GM23248 (cell line): ENCODE results near the gene TUBB2A. TPM values are rescaled to one million over a fixed set of nuclear protein-coding genes. Genes with fewer than 3 reads are reported as not detected.

ENCODE experiments used
- DNase-seq: peaks from one replicate; pipeline ENCODE4 v3.0.0-alpha.2; 2015
- H2AFZ ChIP-seq: fragments of 200-600 bp; sonication (generic); 2 replicates; pipeline ENCODE4 v1.6.1; 2016; ENCODE audit warnings: antibody characterized with exemption
- H3F3A ChIP-seq: fragments of 200-600 bp; sonication (generic); 2 replicates; pipeline ENCODE4 v1.6.1; 2016; ENCODE audit warnings: mild to moderate bottlenecking, antibody characterized with exemption, mixed run types; ENCODE audit not compliant: insufficient read depth
- H3K27ac ChIP-seq: fragments of 200-600 bp; sonication (generic); 2 replicates; pipeline ENCODE4 v1.5.1; 2016; ENCODE audit warnings: mild to moderate bottlenecking
- H3K27me3 ChIP-seq: fragments of 200-600 bp; sonication (generic); replicated peaks from 2 replicates; pipeline ENCODE4 v1.6.1; 2016; ENCODE audit warnings: mild to moderate bottlenecking; ENCODE audit not compliant: insufficient read depth
- H3K36me3 ChIP-seq: fragments of 200-600 bp; sonication (generic); 2 replicates; pipeline ENCODE4 v1.6.1; 2016; ENCODE audit warnings: low read depth, mild to moderate bottlenecking
- H3K4me1 ChIP-seq: fragments of 200-600 bp; sonication (generic); 2 replicates; pipeline ENCODE4 v1.6.1; 2016; ENCODE audit warnings: mild to moderate bottlenecking; ENCODE audit not compliant: insufficient read depth
- H3K4me2 ChIP-seq: fragments of 200-600 bp; sonication (generic); one replicate; pipeline ENCODE4 v1.6.1; 2016; ENCODE audit warnings: mild to moderate bottlenecking; ENCODE audit not compliant: unreplicated experiment
- H3K4me3 ChIP-seq: fragments of 200-600 bp; sonication (generic); 2 replicates; pipeline ENCODE4 v1.5.1; 2016; ENCODE audit warnings: mild to moderate bottlenecking
- H3K79me2 ChIP-seq: fragments of 200-600 bp; sonication (generic); 2 replicates; pipeline ENCODE4 v1.6.1; 2016; ENCODE audit warnings: mild to moderate bottlenecking; ENCODE audit not compliant: insufficient read depth
- H3K9ac ChIP-seq: fragments of 200-600 bp; sonication (generic); 2 replicates; pipeline ENCODE4 v1.6.1; 2016; ENCODE audit warnings: mild to moderate bottlenecking
- H3K9me2 ChIP-seq: fragments of 200-600 bp; sonication (generic); 2 replicates; pipeline ENCODE4 v1.6.1; 2016; ENCODE audit warnings: mixed run types, mild to moderate bottlenecking, moderate library complexity; ENCODE audit not compliant: insufficient read depth
- H3K9me3 ChIP-seq: fragments of 200-600 bp; sonication (generic); one replicate; pipeline ENCODE4 v1.6.1; 2017; ENCODE audit warnings: low read depth
- H4K20me1 ChIP-seq: fragments of 200-600 bp; sonication (generic); 2 replicates; pipeline ENCODE4 v1.6.0; 2016; ENCODE audit not compliant: insufficient read depth
- EZH2 ChIP-seq: fragments of 200-600 bp; sonication (generic); IDR thresholded peaks from 2 replicates; pipeline ENCODE4 v1.6.1; 2018; ENCODE audit warnings: antibody characterized with exemption, mild to moderate bottlenecking; ENCODE audit not compliant: insufficient read depth, poor library complexity, severe bottlenecking
- EZH2phosphoT487 ChIP-seq: fragments of 200-600 bp; sonication (generic); IDR thresholded peaks from 2 replicates; pipeline ENCODE4 v1.6.1; 2018; ENCODE audit warnings: antibody characterized with exemption, moderate library complexity, mild to moderate bottlenecking, low read depth; ENCODE audit not compliant: insufficient read depth
- WGBS, 2 experiments: methylation state at CpG; one replicate each; pipeline ENCODE4 v1.1.6; 2015 to 2017; ENCODE audit warnings: low lambda C conversion rate in 2 of 2, low coverage in 1 of 2; ENCODE audit errors: missing lambda C conversion rate in 2 of 2; 5-methylcytosine and 5-hydroxymethylcytosine counted together
- in situ Hi-C: fragments of 300-500 bp; cut with MboI; formaldehyde crosslinking; loops from 2 replicates; pipeline ENCODE4 v1.15.0; 2020
- polyA plus RNA-seq: library from polyadenylated mRNA; unstranded; fragments of >200 nt; fragmentation: Nextera tagmentation; extraction: Ambion mirVana; gene quantifications from 2 replicates; pipeline ENCODE4 v1.2.1, GENCODE V29; 2016
- total RNA-seq: library from RNA; depleted of rRNA; stranded (reverse); fragments of >200 nt; shearing (Covaris generic); gene quantifications from 2 replicates; pipeline ENCODE4 v1.2.3, GENCODE V29; 2014

TUBB2A gene
- total and polyA plus RNA-seq, 2 experiments from 2014 or later = 163 to 190 TPM

GRCh38 chr6:3120765-3121089, 36.6 kb downstream of the TUBB2A start:
- no peak for DNase-seq
- H3K79me2 ChIP-seq = no peaks in the 10 kb centered on the region
- peaks cover 23% of the 10 kb centered on the region for H3F3A ChIP-seq
- no peak overlapping the region for H3K4me2 ChIP-seq
- no peaks in the 10 kb centered on the region for H3K27me3 ChIP-seq
- no peaks in the 10 kb centered on the region for H3K9me3 ChIP-seq
- TF ChIP-seq EZH2 = no peak
- no peak for TF ChIP-seq EZH2phosphoT487
- H3K36me3 ChIP-seq = no peaks in the 10 kb centered on the region
- peaks cover 5% of the 10 kb centered on the region; the same call in 1 of the 2 replicates for H3K4me1 ChIP-seq
- H2AFZ ChIP-seq = no peak overlapping the region
- H3K9me2 ChIP-seq = no peaks in the 10 kb centered on the region
- H4K20me1 ChIP-seq = no peaks in the 10 kb centered on the region
- no peak overlapping the region for H3K4me3 ChIP-seq
- 96 to 98% methylated on average over 5 of the region's 5 CpGs for WGBS, 2 experiments
- in situ Hi-C loops = loop anchor here (5.0 kb wide), 1 partner anchor 132 kb away; no protein-coding TSS in a partner anchor
- H3K27ac ChIP-seq = no peak overlapping the region
- H3K9ac ChIP-seq = no peak overlapping the region

GRCh38 chr6:3119040-3119723, 38.2 kb downstream of the TUBB2A start:
- WGBS, 2 experiments = 26% methylated on average over 18 of the region's 19 CpGs
- peak; percentile 67 for DNase-seq
- H3K27ac ChIP-seq = peak overlapping the region; percentile 88
- H3K36me3 ChIP-seq = 0 out of 2 replicates have a peak, but pooled peaks cover 3% of the 10 kb centered on the region
- no peaks in the 10 kb centered on the region for H3K9me3 ChIP-seq
- H3K4me3 ChIP-seq = peak overlapping the region; percentile 88
- H3F3A ChIP-seq = peaks cover 28% of the 10 kb centered on the region
- in situ Hi-C loops = no loop called here
- no peaks in the 10 kb centered on the region for H3K27me3 ChIP-seq
- peaks cover 5% of the 10 kb centered on the region; the same call in 1 of the 2 replicates for H3K4me1 ChIP-seq
- H3K79me2 ChIP-seq = no peaks in the 10 kb centered on the region
- peak overlapping the region; percentile 88 for H3K4me2 ChIP-seq
- no peaks in the 10 kb centered on the region for H3K9me2 ChIP-seq
- TF ChIP-seq EZH2 = no peak
- H3K9ac ChIP-seq = peak overlapping the region; percentile 86
- H4K20me1 ChIP-seq = no peaks in the 10 kb centered on the region
- peak overlapping the region; percentile 89 for H2AFZ ChIP-seq

- no peaks in the 10 kb centered on the region for H3K9me2 ChIP-seq
- H3K27ac ChIP-seq = peak within 1 kb of the TSS; percentile 88
- H3K36me3 ChIP-seq = peaks cover 10% of the 10 kb centered on the region; the same call in 1 of the 2 replicates
- no peaks in the 10 kb centered on the region for H3K79me2 ChIP-seq
- peak within 1 kb of the TSS; percentile 88 for H3K4me3 ChIP-seq
- no peaks in the 10 kb centered on the region for H3K27me3 ChIP-seq
- TF ChIP-seq EZH2 (no peak), EZH2phosphoT487 (no peak)
- peaks cover 28% of the 10 kb centered on the region for H3F3A ChIP-seq
- in situ Hi-C loops = no loop called here
- peak within 1 kb of the TSS; percentile 86 for H3K9ac ChIP-seq
- peak within 1 kb of the TSS; percentile 88 for H3K4me2 ChIP-seq
- WGBS, 2 experiments = 0 to 2% methylated on average over 77 to 79 of the region's 89 CpGs
- H3K9me3 ChIP-seq = no peaks in the 10 kb centered on the region
- H4K20me1 ChIP-seq = no peaks in the 10 kb centered on the region
- peaks cover 5% of the 10 kb centered on the region; the same call in 1 of the 2 replicates for H3K4me1 ChIP-seq
- H2AFZ ChIP-seq = peak within 1 kb of the TSS; percentile 89
- peak; percentile 97 for DNase-seq
Observed at GRCh38 chr6:3118353-3119039, 38.8 kb downstream of the TUBB2A start, which contains the start of gene BPHL. TSS of gene BPHL (plus strand) at chr6:3118711. CDS start at chr6:3118741, 30 bp downstream.

GRCh38 chr6:3117912-3118352, 39.4 kb downstream of the TUBB2A start:
- peak overlapping the region; percentile 88 for H3K4me3 ChIP-seq
- H3K36me3 ChIP-seq = peaks cover 15% of the 10 kb centered on the region; the same call in 1 of the 2 replicates
- 1 to 2% methylated on average over 8 of the region's 8 CpGs for WGBS, 2 experiments
- DNase-seq = no peak
- H3K4me2 ChIP-seq = peak overlapping the region; percentile 88
- H3F3A ChIP-seq = peaks cover 28% of the 10 kb centered on the region
- H3K9me3 ChIP-seq = no peaks in the 10 kb centered on the region
- in situ Hi-C loops = no loop called here
- peak overlapping the region; percentile 88 for H3K27ac ChIP-seq
- no peaks in the 10 kb centered on the region for H3K9me2 ChIP-seq
- H2AFZ ChIP-seq = peak overlapping the region; percentile 89
- no peak for TF ChIP-seq EZH2
- TF ChIP-seq EZH2phosphoT487 = no peak
- H3K79me2 ChIP-seq = no peaks in the 10 kb centered on the region
- H3K9ac ChIP-seq = peak overlapping the region; percentile 86
- H3K27me3 ChIP-seq = no peaks in the 10 kb centered on the region
- no peaks in the 10 kb centered on the region for H4K20me1 ChIP-seq
- peaks cover 5% of the 10 kb centered on the region; the same call in 1 of the 2 replicates for H3K4me1 ChIP-seq
